ENCODE measurements around the gene TIMM22.
"Not testable (repeated sequence)": the region's sequence is repeated elsewhere in the genome, so short reads cannot be mapped to it uniquely, and the experiment has no call there.

The TIMM22 gene

DNA sequence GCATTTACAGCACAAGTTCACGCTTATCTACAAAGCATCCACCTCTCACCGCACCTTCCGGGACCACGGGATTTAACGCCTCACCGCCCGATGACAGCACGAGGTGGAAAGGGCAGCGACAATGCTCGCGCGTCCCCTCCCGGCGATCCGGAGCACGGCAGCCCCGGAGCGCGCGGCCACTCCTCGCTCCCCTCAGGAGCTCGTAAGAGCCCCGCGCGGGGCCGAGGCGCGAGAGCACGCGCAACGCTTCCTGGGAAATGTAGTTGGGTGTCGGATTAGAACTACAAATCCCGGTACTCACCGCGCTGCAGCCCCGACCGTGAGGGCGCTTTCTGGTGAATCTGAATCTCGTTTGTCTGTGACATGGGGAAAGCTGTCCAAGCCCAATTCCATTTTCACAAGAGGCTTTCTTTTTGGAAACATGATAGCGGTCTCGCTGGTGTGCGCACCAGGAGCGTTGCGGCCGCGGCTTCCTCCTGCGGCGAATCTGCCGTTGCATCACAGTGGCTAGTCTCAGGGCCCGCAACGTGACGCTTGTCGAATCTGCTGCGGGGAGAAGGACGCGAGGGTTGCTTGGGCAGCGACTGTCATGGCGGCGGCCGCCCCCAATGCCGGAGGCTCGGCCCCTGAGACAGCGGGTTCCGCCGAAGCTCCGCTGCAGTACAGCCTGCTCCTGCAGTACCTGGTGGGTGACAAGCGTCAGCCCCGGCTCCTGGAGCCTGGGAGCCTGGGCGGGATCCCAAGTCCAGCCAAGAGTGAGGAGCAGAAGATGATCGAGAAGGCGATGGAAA is at the start of gene TIMM22:
Gene TIMM22, plus strand, starts transcription at position 576 of the 791 bp plus-strand sequence. Its CDS starts 14 bp downstream, at position 590.
- DNase-seq (ENCODE audit: low read depth in 3 of 3) = peak; percentile 83 to 88 (median 85)

GRCh38 chr17:948284-948852 is 48.6 kb upstream of the TIMM22 start:
- DNase-seq (ENCODE audit: low read depth in 3 of 3) = no peak

- DNase-seq (ENCODE audit: low read depth in 3 of 3) = no peak
Measured at GRCh38 chr17:949623-950303, 47.2 kb upstream of the TIMM22 start.

- DNase-seq (ENCODE audit: low read depth in 3 of 3) = no peak
Measured at GRCh38 chr17:951325-952132, 45.4 kb upstream of the TIMM22 start.

- not testable (repeated sequence) for DNase-seq (ENCODE audit: low read depth in 3 of 3)
Measured at GRCh38 chr17:952592-952991, 44.3 kb upstream of the TIMM22 start.

GRCh38 chr17:953767-954166 is 43.2 kb upstream of the TIMM22 start:
- no peak for DNase-seq (ENCODE audit: low read depth in 3 of 3)

- no peak for DNase-seq (ENCODE audit: low read depth in 3 of 3)
Measured at GRCh38 chr17:954431-955164, 42.3 kb upstream of the TIMM22 start.

DNA sequence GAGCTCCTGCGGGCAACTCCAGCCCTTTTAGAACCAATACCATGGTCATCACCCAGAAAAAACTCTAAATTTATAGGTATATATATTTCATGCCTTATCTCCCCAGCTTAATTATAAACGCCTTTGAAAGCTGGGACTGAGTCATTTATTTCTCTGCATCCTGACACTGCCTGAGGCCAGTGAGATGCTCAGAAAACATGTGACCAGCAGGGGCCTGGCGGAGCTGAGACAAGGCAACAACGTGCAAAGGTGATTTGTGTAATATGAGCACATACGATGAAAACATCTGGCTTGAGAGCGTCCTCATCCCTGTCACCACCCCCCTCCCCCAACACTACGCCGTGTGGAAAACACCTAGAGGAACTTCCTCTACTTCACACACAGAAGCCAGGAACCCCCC is 40.0 kb upstream of the TIMM22 start:
- no peak for DNase-seq (ENCODE audit: low read depth in 3 of 3)

GRCh38 chr17:957856-958421 is 39.0 kb upstream of the TIMM22 start:
- no peak for DNase-seq (ENCODE audit: low read depth in 3 of 3)

- DNase-seq (ENCODE audit: low read depth in 3 of 3) = no peak
Measured at GRCh38 chr17:958712-959451, 38.0 kb upstream of the TIMM22 start.

DNA sequence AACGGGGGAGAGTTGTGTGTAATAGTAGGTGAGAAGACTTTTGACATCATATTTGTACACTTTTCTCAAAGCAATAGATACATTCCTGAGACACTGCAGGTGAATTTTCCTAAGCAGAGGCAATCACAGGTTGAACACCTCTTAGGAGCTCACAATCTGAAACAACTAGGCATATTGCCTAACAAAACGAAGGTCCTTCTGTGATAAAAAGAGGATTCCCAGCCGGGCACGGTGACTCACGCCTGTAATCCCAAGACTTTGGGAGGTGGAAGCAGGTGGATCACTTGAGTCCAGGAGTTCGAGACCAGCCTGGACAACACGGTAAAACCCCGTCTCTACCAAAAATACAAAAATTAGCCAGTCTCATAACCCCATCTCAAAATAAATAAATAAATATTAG is 34.8 kb upstream of the TIMM22 start:
- no peak for DNase-seq (ENCODE audit: low read depth in 3 of 3)

DNA sequence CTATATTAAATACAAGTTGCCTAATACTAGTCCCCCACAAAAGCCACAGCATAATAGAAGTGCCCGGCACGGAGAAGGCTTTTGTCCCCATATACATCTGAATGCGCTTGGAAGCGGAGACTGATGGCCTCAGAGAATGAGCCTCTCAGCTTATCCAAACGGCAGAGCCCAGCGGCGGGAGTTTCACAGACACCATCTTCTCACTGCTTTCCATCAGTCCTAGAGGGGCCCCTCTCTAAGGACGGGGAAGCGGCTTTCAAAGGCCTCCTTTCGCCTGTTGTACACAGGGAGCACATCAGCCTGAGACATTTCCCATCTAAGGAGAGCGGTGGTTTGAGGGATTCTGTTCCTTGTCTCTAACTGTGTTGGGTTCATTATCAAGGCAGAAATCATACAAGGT is 34.3 kb upstream of the TIMM22 start:
- no peak for DNase-seq (ENCODE audit: low read depth in 3 of 3)

DNA sequence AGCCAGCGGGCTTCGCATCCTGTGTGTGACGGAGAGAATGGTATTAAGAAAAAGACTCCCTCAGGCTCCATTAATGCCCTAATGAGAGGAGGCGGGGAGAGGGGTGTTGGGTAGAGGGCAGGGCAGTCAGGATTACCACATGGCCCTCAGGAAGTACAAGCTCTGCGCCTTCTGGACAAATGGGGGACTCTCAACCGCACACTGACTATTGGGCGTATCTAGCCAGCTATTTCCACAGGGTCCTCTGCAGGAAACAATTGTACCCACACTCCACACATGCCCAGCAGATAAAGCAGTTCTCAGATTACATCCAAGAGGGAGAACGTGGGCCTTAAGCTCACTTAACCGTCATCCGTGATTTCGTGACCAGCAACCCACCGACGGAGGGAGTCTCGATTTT is 32.1 kb upstream of the TIMM22 start:
- no peak for DNase-seq (ENCODE audit: low read depth in 3 of 3)

- no peak for DNase-seq (ENCODE audit: low read depth in 3 of 3)
Measured at GRCh38 chr17:965311-965989, 31.5 kb upstream of the TIMM22 start.

DNA sequence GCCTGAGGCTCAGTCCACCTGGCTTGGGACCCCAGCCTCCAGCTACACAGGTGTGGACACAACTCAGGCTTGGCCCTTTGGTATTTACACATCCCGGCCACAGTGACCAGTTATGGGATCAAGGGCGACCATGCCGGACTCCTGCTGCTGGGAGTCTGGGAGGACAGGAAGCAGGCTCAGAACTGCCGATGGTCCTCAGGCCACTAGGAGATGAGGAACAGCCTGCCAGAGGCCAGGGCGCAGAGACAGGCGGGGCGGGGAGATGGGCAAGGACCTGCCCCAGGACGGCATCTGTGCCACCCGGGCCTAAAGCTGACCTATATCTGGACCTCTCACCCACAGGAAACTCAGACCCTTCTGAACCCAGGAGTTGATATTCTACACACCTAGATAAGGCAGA is 29.8 kb upstream of the TIMM22 start:
- DNase-seq (ENCODE audit: low read depth in 3 of 3) = no peak

- DNase-seq (ENCODE audit: low read depth in 3 of 3) = no peak
Measured at GRCh38 chr17:968812-969730, 27.9 kb upstream of the TIMM22 start.

DNA sequence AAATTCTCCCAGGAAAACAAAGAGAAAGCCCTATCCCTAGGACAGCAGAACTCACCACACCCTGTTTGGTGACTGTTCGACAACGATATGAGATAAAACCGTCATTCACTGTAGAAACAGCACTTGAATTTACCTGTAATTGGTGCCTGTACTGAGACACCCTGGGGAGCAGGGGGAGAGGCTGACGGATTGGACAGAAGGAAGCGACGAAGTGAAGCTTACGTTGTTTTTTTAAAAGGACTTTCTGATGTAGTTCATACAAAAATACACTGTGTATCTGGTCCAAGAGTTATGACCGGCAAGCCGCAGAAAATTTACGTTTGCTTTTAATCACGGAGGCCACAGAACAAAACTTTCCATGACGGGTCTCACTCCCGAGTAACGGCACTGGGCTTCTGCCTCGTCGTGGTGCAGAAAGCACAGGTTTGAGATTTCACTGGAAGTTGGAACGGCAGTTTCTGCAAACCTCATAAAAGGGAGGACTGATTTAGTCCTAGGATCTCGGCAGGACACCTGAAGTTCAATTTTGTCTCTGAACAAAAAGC is 27.0 kb upstream of the TIMM22 start:
- DNase-seq (ENCODE audit: low read depth in 3 of 3) = no peak

DNA sequence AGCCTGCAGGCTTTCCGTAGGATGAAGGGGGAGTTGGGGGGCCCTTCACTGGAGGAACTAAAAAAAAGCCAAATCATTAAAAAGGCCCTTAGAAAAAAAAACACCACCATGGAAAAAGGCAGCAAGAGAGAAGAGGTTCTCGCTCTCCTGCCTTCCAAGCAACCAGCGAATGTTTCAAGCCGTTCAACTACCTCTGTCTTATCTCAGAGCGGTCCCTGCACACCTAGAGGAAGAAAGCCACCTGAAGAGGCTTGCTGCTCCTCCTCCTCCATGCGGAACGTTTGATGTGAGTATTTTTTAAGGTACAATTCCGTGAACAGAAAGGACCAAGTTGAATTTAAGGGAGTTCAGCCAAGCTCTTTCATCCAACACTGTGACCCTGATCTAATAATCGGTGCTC is 26.6 kb upstream of the TIMM22 start:
- DNase-seq (ENCODE audit: low read depth in 3 of 3) = no peak
